Stimulated activated CD8-positive, alpha-beta memory T cell treated with anti-CD3 and anti-CD28 coated beads, Interleukin-4, amount 100 ng/mL, for 48 hours (primary cell): ENCODE data around the gene CCDC89.

ENCODE experiments used
- DNase-seq: peaks from one replicate; pipeline ENCODE4 v3.0.0-alpha.2; 2020

The CCDC89 gene

DNA sequence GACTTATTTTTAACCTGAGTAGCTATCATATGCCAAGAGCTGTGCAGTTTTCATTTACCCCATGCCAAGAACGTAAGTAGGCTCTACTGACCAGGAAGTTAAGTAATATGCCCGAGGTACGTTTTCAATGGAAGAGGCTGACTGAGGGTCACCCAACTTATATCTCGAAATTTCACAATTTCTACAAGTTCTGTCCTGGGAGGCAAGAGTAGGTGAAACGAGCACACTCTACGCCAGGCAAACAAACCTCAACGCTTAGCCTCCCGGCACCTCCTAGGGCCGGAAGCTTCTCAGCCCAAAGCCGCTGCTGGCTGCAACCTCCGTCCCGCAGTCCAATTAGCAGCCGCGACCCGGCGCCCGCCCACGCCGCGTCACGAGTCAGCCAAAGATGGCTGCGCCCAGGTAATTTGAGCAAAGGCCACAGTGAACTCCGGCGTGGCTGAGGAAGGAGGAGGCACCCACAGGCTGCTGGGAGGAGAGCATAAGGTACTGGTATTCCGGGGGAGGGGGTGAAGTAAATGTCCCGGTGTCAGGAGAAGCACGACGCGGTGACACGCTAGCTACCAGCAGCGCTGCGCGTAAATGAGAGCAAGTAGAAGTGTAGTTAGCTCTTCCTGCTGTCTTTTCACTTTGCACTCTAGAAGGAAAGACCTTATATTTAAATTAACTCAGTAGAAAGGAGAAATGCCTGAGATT lies 38.2 kb downstream of the CCDC89 start, which contains the start of gene TMEM126A:
Gene TMEM126A, plus strand, starts transcription at position 364 of the 696 bp plus-strand sequence. CDS start 2,289 bp downstream, outside the sequence.
- DNase-seq: peak; percentile 95

DNA sequence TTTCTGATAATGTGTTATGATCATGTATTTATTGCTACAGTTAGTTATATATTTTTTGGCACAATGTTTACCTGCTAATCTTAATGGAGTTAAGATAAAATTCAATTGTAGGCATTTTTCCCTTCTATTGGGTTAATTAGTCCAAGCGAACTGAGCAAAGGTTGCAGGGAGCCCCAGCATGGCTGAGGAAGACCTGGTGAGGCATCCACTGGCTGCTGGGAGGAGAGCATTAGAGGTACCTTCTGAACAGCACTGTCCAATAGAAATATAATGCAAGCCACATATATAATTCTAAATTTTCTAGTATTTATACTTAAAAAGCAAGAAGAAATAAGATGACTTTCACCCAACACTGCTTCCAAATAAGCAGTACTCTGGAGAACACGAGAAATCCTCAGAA lies 38.9 kb downstream of the CCDC89 start:
- no peak for DNase-seq

DNA sequence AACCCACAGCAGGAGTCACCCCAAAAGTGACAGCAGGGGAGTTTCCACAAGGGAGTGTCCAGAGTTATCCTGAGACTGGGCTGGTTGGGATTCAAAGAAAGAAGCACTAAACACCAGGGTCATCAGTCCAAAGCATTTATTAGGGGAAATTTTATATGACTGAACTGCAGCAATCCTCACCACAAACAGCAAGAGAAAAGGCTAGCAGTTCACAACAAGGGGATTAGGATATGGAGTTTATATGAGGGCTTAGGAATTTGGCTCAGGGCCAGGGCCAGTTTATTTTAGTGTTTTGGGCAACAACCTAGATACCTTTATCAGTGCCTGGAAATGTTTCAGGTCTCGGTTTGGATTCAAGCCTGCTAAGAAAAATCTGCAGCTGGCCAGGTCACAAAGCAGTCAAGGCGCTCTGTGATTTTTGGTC lies 42.8 kb downstream of the CCDC89 start:
- no peak for DNase-seq

DNA sequence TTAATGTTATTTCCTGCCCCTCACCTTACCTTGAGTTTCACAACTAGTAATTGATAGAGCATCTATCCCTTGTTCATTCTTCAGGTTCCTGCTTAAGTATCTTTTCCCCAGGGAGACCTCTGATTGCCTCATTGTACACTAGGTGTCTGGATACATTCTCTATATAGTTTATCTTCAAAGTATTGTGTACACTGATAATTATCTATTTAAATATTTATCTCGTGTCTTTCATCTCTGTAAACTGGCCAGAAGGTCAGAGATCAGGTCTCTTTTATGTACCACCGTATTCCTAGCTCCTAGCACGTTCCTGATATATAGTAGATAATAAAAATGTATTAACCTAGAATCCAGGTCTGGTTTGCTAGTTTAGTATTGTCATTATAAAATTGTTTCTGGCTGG lies 51.2 kb downstream of the CCDC89 start:
- no peak for DNase-seq
